HG02678 (cell line): Measurements from ENCODE around the gene COQ4.

Experiments
- ATAC-seq: cut with Tn5 transposase; IDR thresholded peaks from one replicate; pipeline ENCODE4 v1.9.1; 2021; ENCODE audit warnings: mild to moderate bottlenecking, moderate library complexity; ENCODE audit not compliant: unreplicated experiment

The COQ4 gene

DNA sequence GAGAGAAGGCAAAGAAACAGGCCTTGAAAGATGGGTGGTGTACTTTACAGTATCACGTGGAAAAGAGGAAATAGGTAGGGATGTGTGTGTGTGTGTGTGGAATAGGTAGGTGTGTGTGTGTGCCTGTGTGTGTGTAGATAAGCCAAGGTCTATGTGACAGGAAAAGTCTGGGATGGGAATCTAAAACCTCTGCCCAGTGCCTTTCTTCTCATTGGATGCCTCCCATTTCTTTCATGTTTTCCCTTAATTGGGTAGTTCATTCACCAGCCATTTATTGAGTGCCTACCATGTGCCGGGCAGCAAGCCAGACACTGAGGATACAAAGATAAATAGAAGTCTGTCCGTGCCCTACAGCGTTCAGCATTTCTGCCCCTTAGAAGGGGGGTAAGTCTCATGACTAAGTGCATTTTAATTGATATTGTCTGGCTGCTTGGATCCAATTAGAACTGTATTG is 49.6 kb downstream of the COQ4 start:
- ATAC-seq, result no peak

DNA sequence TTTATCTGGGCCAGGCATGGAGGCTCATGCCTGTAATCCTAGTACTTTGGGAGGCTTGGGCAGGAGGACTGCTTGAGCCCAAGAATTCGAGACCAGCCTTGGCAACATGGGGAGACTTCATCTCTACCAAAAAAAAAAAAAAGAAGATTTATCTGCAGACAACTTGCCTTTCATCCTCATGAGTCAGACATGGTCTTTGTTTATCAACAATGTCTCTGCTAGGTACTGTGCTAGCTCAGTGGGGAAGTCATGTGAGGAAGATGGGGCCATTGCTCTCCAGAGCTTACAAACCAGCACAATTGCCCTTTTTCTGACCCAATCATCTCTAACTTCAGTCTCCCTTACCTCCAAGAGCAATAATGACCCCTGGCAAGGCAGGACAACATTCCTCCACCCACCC is 50.1 kb downstream of the COQ4 start:
- ATAC-seq, result no peak

DNA sequence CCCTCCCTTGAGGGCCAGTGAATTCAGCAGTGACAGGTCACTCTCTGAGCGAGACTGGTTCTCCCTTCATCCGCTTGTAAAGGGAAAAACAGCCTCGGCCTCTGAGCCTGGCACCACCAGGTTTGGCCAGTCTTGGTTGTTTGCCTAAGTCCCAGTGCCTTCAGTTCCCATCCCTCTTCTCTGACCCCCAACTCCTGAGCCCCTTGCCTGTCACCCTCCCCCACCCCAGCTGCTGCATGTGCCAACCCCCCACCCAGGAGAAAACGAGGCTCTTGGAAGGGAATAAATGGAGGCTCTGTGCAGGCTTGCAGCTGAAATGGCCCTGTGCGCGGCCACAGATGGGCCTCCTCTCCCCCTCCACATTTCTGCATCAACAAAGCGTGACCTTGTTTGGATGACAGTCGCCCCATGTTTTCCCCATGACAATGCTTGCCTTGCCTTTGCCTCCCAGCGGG is 51.6 kb downstream of the COQ4 start:
- no peak for ATAC-seq

- ATAC-seq, result no peak
These were observed 53.2 kb downstream of the COQ4 start for GRCh38 chr9:128375865-128376264.

GRCh38 chr9:128382261-128382660 is 59.6 kb downstream of the COQ4 start:
- ATAC-seq, result no peak

- ATAC-seq, result no peak
These were observed 60.5 kb downstream of the COQ4 start for GRCh38 chr9:128383007-128383753.
